HepG2 (cell line): ENCODE results near the gene KANK4. TPM values are rescaled to one million over a fixed set of nuclear protein-coding genes. Genes with fewer than 3 reads are reported as not detected.

Experiments used
- ATAC-seq: fragments of 200-7000 bp; cut with Tn5 transposase; 3 replicates; pipeline ENCODE4 v1.9.1; 2020; ENCODE audit warnings: mild to moderate bottlenecking, moderate library complexity
- BruUV-seq: library from RNA; stranded (reverse); fragments of 400-500 nt; replicated peaks from 2 replicates; lab custom pipeline; 2021; lab: Mats Ljungman, UMichigan
- CTCF ChIA-PET: fragments of 300-600 bp; formaldehyde crosslinking; extraction: SDS; loops from one replicate; lab custom pipeline; 2021; ENCODE audit warnings: low total read pairs, inconsistent platforms, low intra/inter-chr PET ratio; lab: Yijun Ruan, JAX
- POLR2A ChIA-PET: fragments of 350-600 bp; sonication (Branson Sonifier 250); formaldehyde crosslinking; loops from one replicate; lab custom pipeline; 2020; ENCODE audit warnings: antibody characterized with exemption, inconsistent platforms; lab: Yijun Ruan, JAX
- DNase-seq: peaks from one replicate; pipeline ENCODE4 v3.0.0-alpha.2; 2015; ENCODE audit warnings: low spot score
- FAIRE-seq: peaks from 3 replicates; lab custom pipeline; 2011; peaks lifted over from hg19 to GRCh38; lab: Jason Lieb, UNC
- H2AFZ ChIP-seq: one replicate; pipeline ENCODE4 v1.6.1; 2011; ENCODE audit warnings: low read length, inconsistent platforms
- H3K27ac ChIP-seq: fragments of 300-600 bp; 3 replicates; pipeline ENCODE4 v1.8.0; 2011; ENCODE audit warnings: mixed run types, mild to moderate bottlenecking, mixed read lengths, low read length, inconsistent platforms; ENCODE audit not compliant: insufficient read depth; ENCODE audit errors: extremely low read length
- H3K27me3 ChIP-seq, 2 experiments: fragments of 200-600 bp in 1 of 2; 2 replicates in 1 of 2; 3 replicates in 1 of 2; pipeline versions ENCODE4 v1.6.0 to v1.8.0; 2011; ENCODE audit warnings: low read length in 2 of 2, mild to moderate bottlenecking in 2 of 2, moderate library complexity in 2 of 2, inconsistent platforms in 1 of 2; ENCODE audit not compliant: insufficient read depth in 2 of 2, control insufficient read depth in 1 of 2
- H3K36me3 ChIP-seq, 2 experiments: fragments of 200-600 bp in 1 of 2; replicated peaks in 1 of 2; 2 replicates in 1 of 2; 3 replicates in 1 of 2; pipeline versions ENCODE4 v1.5.1 to v1.8.0; 2011; ENCODE audit warnings: low read length in 2 of 2, inconsistent platforms in 1 of 2; ENCODE audit not compliant: insufficient read depth in 2 of 2, control insufficient read depth in 1 of 2
- H3K4me1 ChIP-seq: 2 replicates; pipeline ENCODE4 v1.5.1; 2012; ENCODE audit warnings: low read length, inconsistent platforms; ENCODE audit not compliant: insufficient read depth
- H3K4me2 ChIP-seq: 2 replicates; pipeline ENCODE4 v1.6.0; 2011; ENCODE audit warnings: low read depth, low read length, inconsistent platforms
- H3K4me3 ChIP-seq, 3 experiments: fragments of 200-600 bp in 1 of 3; sonication (generic), shearing (Covaris generic) in 1 of 3; replicated peaks in 1 of 3; 2 replicates each; pipeline ENCODE4 v1.5.1; 2011 to 2016; ENCODE audit warnings: low read length in 3 of 3, inconsistent platforms in 2 of 3, low read depth in 2 of 3, mild to moderate bottlenecking in 2 of 3, control low read depth in 1 of 3, mixed read lengths in 1 of 3; ENCODE audit not compliant: insufficient read depth in 1 of 3
- H3K79me2 ChIP-seq: one replicate; pipeline ENCODE4 v1.6.1; 2011; ENCODE audit warnings: low read length, inconsistent platforms; ENCODE audit not compliant: insufficient read depth
- H3K9ac ChIP-seq: 2 replicates; pipeline ENCODE4 v1.6.0; 2011; ENCODE audit warnings: mild to moderate bottlenecking, low read depth, low read length, inconsistent platforms; ENCODE audit not compliant: insufficient read depth
- H3K9me3 ChIP-seq: 2 replicates; pipeline ENCODE4 v1.5.1; 2012; ENCODE audit warnings: mild to moderate bottlenecking, low read length
- H4K20me1 ChIP-seq: 2 replicates; pipeline ENCODE4 v1.6.0; 2011; ENCODE audit warnings: inconsistent platforms, mild to moderate bottlenecking, low read length, moderate library complexity; ENCODE audit not compliant: insufficient read depth
- FOXA3 ChIP-seq: IDR thresholded peaks from 2 replicates; pipeline ENCODE4 v1.6.1; 2016; ENCODE audit warnings: missing genetic modification reagents, missing compliant biosample characterization
- HIC2 ChIP-seq: sonication (generic); formaldehyde crosslinking; IDR thresholded peaks from 2 replicates; pipeline ENCODE4 v1.9.0; 2022; ENCODE audit warnings: low read depth, missing genetic modification reagents
- MED8 ChIP-seq: sonication (generic); formaldehyde crosslinking; IDR thresholded peaks from 2 replicates; pipeline ENCODE4 v1.8.1; 2023; ENCODE audit warnings: mild to moderate bottlenecking, missing genetic modification reagents; ENCODE audit not compliant: insufficient replicate concordance
- NFKB2 ChIP-seq: sonication (generic); formaldehyde crosslinking; IDR thresholded peaks from 2 replicates; pipeline ENCODE4 v1.4.0; 2020; ENCODE audit warnings: missing genetic modification reagents, borderline replicate concordance
- RBM22 ChIP-seq: fragments of 200-400 bp; formaldehyde crosslinking; optimal IDR thresholded peaks from 2 replicates; pipeline ENCODE3; 2017; ENCODE audit warnings: mild to moderate bottlenecking, low read length, moderate library complexity
- ZNF12 ChIP-seq: sonication (generic); formaldehyde crosslinking; IDR thresholded peaks from 2 replicates; pipeline ENCODE4 v1.5.0; 2020; ENCODE audit warnings: missing genetic modification reagents
- ZNF775 ChIP-seq: sonication (generic); formaldehyde crosslinking; IDR thresholded peaks from 2 replicates; pipeline ENCODE4 v1.4.0; 2020; ENCODE audit warnings: missing genetic modification reagents, mild to moderate bottlenecking, moderate library complexity, borderline replicate concordance
- WGBS: methylation state at CpG from one replicate; pipeline ENCODE4 v1.1.6; 2017; ENCODE audit warnings: low lambda C conversion rate; 5-methylcytosine and 5-hydroxymethylcytosine counted together
- in situ Hi-C: cut with HindIII; loops from 2 replicates; pipeline ENCODE4 v1.10.0; 2017; ENCODE audit warnings: low pct_unique_long_range_greater_than_20kb; ENCODE audit not compliant: extremely low pct_ligation_motif_present
- intact Hi-C: fragments of 100-400 bp; cut with micrococcal nuclease; formaldehyde crosslinking; loops from one replicate; pipeline ENCODE4 v1.10.0; 2022; ENCODE audit not compliant: unreplicated experiment
- polyA plus RNA-seq, 8 experiments: library from polyadenylated mRNA; depleted of rRNA in 3 of 8; stranded (reverse) in 7 of 8; unstranded in 1 of 8; fragments of >200 nt; fragmentation: Illumina TruSeq in 4 of 8; extraction: Trizol in 4 of 8; gene quantifications; 2 replicates each; pipeline versions ENCODE4 v1.2.1 to v1.2.3, GENCODE V29; 2011 to 2016; ENCODE audit warnings: low read depth in 4 of 8, missing spikeins in 1 of 8, mixed read lengths in 1 of 8; ENCODE audit not compliant: insufficient read depth in 1 of 8
- total RNA-seq, 5 experiments: library from RNA; depleted of rRNA; stranded (reverse); fragments of >200 nt; fragmentation: Illumina TruSeq; extraction: Trizol; gene quantifications; 2 replicates each; pipeline ENCODE4 v1.2.3, GENCODE V29; 2016; ENCODE audit warnings: low read depth in 1 of 5

The KANK4 gene
- total and polyA plus RNA-seq, 2 of the 13 experiments (the other 11 are each of a cell fraction or from before 2014, with no cell fraction given) = 16.1 to 25.7 TPM

DNA sequence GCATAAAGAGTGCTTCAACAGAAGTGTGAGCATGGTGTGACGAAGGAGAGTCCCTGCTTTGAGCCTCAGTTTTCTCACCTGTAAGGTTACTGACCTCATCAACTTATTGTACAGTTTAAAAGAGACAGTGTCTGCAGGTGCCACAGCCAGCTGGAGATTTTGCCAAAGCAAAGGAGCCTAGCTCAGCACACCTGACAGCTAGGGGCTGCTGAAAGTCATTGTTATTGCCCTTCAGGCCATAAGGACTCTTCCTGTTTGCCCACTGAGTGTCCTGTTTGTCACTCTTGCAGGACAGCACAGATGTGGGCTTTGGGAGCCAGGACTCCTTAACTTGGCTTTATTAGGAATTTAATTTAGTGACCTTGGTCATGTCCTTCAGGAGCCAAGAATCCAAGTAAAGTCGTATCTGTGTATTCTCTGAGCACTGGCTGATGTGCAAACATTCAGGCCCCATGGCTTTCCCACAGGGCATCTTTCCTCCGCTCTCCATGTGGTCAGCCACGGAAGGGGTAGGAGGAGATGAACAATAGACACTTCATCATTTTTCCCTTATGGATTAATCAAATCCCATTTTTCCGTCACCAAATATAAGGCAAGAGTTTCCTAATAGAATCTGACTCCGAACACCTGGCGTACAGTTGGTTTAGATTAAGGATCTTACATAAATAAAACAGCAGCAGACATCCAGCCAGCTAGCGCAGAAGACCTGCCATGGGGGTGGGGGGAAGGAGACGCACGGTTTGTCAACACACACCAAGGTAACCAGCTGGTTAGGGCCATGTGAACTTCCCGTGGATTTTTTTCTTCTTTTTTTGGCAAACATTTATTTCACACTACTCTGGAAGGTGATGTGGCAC is 43.1 kb upstream of the KANK4 start:
- intact Hi-C loops = no loop called here
- Histone ChIP-seq H3K9me3 (peaks cover 5% of the 10 kb centered on the region; the same call in 1 of the 2 replicates), H3K4me2 (no peak overlapping the region), H3K4me1 (peaks cover 31% of the 10 kb centered on the region), H3K4me3 (no peak overlapping the region), H2AFZ (no peak overlapping the region), H3K27me3 (no peaks in the 10 kb centered on the region), H3K9ac (no peak overlapping the region), H3K27ac (no peak overlapping the region), H4K20me1 (no peaks in the 10 kb centered on the region), H3K36me3 (no peaks in the 10 kb centered on the region), H3K79me2 (no peaks in the 10 kb centered on the region)
- 58% methylated on average over 10 of the region's 11 CpGs for WGBS
- CTCF ChIA-PET = no interaction called here
- ATAC-seq (peak; percentile 58), DNase-seq (no peak), FAIRE-seq (no peak)
- in situ Hi-C loops = no loop called here
- POLR2A ChIA-PET = no interaction called here
- no TSS peak for BruUV-seq
- TF ChIP-seq NFKB2 (CRISPR knock-in tag) (no peak), ZNF12 (no peak), FOXA3 (CRISPR knock-in tag) (no peak), ZNF775 (CRISPR knock-in tag) (no peak), HIC2 (no peak), MED8 (CRISPR knock-in tag) (no peak), RBM22 (no peak)
